ENCODE results near the gene MYH6.

The MYH6 gene

DNA sequence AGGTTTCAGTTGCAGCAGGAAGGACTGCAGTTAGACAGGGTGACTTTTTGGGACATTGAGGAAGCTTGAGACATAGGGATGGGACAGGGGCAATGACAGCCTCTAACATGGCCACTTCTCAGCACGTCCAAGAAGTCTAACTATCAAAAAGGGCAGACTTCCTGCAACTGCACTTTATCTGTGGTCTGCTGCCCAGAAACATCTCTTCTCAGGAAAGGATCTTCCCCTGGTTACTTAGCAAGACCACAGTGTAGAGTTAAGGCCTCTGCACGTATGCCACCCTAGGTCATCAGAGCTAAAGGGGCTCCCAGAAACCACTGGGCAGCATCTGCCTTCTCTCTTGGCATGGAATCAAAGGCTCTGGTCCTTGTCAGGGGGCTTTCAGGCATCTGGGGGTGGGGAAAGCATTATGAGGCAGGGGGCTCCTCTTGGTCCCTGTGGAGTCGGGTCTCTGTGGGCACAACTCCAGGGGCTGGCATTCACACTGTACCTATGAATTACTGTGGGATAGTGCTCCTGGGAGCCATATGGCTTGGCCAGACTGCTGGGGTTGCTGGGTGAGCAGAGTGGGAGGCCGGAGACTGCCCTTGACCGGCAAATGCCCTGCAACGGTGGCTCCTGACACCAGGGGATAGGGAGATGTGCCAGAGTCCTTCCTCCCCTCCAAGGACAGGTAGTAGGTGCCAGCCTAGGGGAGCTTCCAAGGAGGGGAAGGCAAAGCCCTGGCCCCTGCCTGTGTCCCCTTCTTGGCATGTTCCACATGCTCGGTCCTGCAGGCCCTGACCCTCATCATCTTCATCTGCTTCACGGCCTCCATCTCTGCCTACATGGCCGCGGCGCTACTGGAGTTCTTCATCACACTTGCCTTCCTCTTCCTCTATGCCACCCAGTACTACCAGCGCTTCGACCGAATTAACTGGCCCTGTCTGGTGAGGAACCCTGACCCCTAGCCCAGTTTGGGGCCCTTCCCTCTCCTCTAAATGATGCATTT, 30.2 kb downstream of the MYH6 start:
- DNase-seq (ENCODE audit: low read depth in 2 of 2) = no peak

DNA sequence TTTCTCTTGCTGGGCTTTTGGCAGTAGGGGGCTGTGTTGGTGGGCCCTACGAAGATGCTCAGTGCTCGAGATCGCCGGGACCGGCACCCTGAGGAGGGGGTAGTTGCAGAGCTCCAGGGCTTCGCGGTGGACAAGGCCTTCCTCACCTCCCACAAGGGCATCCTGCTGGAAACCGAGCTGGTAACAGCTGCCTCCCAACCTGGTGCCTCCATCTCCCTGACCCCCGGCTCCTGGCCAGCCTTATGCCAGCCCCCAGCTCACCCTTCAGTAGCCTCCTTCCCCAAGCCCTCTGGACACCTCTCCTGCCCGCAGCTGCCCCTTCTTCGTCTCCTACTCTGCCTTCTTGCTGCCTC, 30.9 kb downstream of the MYH6 start:
- no peak for DNase-seq (ENCODE audit: low read depth in 2 of 2)

DNA sequence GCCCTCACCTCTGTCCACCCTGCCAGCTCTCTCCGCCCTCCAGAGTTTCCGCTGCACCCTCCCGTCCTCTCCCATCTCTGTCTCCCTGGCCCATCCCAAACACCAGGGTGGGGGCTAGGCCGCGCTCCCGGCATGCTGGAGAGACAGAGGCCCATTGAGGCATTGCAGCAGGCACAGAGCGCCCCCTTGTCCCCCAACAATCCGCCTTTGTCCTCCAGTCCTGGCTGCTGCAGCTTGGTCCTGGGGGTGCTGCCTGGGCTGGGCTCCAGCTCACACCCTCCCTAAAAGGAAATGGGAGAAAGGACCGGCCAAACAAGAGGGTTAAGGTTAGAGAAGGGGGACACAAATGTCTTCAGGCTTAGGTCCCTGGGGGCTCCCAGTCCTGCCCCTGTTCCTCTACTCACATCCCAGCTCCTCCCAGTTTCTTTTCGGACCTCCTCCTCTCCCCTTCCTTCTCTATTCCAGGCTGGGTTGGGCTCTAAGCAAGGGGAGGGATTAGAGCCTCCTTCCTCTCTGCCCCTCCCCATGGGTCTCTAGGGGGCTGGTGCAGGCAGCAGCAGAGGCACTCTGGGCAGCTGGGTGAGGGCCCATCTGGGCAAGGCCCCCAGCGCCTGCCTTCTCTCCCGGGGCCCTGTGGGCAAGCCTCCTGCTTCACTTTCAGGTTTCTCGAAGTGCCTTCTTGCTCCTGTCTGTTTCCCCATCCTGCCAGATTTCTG, 31.4 kb downstream of the MYH6 start, which contains the start of gene CMTM5:
Gene CMTM5, plus strand, starts transcription at position 565 of the 716 bp plus-strand sequence. CDS start 206 bp downstream, outside the sequence.
- no peak for DNase-seq (ENCODE audit: low read depth in 2 of 2)

DNA sequence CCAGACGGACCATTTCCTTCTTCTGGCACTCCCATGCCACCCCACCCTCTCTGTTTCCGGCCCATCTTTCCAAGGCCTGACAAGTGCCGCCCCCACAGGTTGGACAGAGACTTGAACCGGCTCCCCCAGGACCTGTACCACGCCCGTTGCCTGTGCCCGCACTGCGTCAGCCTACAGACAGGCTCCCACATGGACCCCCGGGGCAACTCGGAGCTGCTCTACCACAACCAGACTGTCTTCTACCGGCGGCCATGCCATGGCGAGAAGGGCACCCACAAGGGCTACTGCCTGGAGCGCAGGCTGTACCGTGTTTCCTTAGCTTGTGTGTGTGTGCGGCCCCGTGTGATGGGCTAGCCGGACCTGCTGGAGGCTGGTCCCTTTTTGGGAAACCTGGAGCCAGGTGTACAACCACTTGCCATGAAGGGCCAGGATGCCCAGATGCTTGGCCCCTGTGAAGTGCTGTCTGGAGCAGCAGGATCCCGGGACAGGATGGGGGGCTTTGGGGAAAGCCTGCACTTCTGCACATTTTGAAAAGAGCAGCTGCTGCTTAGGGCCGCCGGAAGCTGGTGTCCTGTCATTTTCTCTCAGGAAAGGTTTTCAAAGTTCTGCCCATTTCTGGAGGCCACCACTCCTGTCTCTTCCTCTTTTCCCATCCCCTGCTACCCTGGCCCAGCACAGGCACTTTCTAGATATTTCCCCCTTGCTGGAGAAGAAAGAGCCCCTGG, 32.4 kb downstream of the MYH6 start:
- DNase-seq (ENCODE audit: low read depth in 2 of 2) = no peak

DNA sequence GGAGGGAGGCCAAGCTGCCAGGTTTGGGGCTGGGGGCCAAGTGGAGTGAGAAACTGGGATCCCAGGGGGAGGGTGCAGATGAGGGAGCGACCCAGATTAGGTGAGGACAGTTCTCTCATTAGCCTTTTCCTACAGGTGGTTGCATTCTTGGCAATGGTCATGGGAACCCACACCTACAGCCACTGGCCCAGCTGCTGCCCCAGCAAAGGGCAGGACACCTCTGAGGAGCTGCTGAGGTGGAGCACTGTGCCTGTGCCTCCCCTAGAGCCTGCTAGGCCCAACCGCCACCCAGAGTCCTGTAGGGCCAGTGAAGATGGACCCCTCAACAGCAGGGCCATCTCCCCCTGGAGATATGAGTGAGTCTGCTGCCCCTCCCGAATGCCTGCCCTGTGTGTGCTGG, 35.0 kb downstream of the MYH6 start:
- no peak for DNase-seq (ENCODE audit: low read depth in 2 of 2)

DNA sequence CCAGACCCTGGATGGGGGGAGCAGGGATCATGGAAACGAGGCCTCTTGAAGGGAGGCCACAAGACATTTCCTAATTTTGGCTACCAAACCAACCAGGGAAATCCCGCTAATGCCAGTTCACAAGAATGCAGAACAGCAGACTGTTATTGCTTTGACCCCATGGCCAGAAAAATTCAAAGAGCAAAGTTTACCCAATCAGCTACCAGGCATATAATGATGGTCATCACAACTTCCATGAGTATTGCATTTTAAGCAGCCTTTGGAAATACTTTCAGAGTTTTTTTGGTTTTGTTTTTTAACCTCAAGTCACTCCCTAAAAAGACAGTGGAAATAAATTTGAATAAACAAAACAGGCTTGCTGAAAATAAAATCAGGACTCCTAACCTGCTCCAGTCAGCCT, 35.6 kb downstream of the MYH6 start, which contains the start of gene IL25:
Gene IL25, plus strand, starts transcription at position 301 of the 400 bp plus-strand sequence.
- DNase-seq (ENCODE audit: low read depth in 2 of 2) = no peak

DNA sequence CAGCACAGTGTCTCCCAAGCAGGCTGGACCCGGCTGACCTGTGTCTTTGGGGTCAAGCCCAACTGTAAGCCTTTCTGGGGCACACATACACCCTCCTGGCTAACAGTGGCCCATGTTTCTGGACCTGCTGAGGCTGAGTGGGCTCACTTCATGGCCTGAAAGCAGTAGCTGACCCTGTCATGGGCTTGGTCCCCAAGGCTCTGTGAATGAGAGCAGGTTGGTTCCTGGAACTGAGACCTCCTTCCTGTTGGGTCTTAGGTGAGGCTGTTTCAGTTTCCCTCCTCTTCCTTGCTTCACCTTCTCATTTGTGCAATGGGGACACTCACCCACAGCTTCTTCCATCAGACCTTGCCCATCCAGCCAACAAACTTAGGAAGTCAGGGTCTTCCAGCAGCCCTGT, 36.2 kb downstream of the MYH6 start:
- DNase-seq (ENCODE audit: low read depth in 2 of 2) = no peak

DNA sequence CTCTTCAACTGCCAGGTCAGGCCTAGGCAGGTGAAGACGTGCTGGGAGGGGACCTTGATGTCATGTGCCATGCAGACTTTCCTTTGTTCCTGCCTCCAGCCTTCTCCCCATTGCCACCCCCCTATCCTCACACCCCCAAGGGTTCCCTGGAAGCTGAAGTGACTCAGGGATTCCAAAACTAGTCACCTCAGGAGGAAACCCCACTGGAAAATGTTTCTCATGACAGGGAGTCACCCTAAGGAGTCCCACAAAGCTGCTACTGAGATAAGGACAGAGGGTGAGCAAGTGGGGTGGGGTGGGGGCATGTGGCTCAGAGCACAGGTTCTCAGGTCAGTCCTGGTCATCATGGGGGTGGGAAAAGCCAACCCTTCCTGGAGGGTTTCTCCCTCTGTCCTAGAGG, 37.9 kb downstream of the MYH6 start:
- DNase-seq (ENCODE audit: low read depth in 2 of 2) = no peak

DNA sequence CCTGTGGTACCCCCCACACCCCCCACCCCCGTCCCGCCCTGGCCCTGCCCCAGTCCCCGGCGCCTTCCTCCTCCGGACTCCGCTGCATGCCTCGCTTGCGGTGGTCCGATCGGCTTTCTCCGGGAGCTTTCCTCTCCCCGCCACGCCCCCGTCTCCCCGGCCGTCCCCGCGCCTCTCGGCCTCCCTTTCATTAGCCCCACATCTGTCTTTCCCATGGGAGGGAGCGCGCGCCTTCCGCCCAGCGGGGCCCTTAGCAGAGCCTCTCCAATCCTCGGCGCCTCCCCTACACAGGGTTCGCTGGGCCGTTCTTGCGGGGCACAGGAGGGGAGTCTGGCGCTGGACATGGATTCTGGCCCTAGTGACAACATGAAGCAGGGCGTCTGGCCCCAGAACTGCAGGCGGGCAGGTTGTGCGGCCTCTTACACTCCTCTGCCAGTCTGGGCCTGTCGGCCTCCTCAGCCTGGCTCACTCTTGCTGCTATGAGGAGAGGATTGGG, 41.6 kb downstream of the MYH6 start:
- no peak for DNase-seq (ENCODE audit: low read depth in 2 of 2)

DNA sequence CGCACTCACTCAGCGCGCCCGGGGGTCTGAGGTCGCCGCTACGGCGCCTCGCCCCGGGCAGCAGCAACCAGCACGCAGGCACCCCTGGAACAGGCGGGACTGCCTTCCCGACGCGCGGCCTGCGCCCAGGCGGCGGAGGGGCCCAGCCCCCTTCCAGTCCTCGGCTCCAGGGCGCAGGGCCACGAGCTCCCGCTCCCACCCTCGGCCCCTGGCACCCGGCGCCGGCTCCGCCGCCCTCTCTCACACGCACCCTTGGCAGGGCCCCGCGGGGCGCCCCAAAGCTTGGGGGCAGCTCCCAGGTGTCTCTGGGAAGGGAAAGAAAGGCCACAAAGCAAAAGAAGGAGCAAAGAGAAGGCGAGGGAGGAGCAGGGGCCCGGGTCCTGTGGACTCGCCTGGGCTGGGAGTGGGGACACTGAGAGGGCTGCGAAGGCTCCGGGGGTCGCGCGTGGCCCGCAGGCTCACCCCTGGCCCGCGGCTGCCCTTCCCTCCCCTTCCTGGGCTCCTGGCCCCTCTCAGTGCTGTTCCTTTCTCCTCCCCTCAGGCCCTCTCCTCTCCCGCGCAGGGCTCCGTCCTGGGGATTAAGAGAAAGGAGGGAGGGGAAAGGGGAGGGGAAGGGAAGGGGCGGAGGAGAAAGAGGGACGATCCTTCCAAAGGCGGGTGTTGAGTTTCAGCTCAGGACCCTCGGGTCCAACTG, 42.2 kb downstream of the MYH6 start:
- no peak for DNase-seq (ENCODE audit: low read depth in 2 of 2)

DNA sequence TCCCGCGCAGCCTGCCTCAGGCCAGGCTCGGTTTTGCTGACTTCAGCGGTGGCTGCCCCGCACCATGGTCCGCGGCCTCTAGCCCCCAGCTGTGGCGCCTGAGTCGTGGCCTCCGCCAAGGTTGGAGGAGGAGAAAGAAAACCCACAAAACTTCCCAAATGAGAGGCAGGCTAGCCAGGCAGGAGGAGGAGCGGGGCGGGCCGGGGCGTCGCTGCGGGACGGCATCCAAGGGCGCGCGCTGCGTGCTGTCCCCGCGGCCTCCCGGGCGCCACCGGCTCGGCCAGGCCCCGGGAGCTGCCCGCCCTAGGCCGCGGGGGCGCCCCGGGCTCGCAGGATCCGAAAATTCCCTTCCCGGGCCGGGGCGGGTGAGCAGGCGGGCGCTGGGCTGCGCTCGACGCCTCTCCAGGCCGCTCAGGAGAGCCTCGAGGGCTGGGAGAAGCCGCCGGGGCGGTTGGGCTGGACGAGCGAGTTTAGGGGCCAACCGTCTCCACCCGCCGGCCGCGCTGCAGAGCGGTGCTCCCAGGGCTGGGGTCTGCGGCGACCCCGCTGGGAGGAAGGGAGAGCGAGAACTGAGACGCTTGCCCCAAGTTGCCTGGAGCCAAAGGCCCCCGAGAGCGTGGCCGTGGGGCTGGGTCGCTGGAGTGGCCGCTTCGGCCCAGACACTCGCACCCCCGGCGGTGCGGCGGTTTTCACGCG, 42.9 kb downstream of the MYH6 start, which contains the start of gene EFS:
Gene EFS, minus strand, starts transcription at position 137 of the 696 bp plus-strand sequence. CDS start 147 bp downstream, outside the sequence.
- DNase-seq (ENCODE audit: low read depth in 2 of 2) = no peak

DNA sequence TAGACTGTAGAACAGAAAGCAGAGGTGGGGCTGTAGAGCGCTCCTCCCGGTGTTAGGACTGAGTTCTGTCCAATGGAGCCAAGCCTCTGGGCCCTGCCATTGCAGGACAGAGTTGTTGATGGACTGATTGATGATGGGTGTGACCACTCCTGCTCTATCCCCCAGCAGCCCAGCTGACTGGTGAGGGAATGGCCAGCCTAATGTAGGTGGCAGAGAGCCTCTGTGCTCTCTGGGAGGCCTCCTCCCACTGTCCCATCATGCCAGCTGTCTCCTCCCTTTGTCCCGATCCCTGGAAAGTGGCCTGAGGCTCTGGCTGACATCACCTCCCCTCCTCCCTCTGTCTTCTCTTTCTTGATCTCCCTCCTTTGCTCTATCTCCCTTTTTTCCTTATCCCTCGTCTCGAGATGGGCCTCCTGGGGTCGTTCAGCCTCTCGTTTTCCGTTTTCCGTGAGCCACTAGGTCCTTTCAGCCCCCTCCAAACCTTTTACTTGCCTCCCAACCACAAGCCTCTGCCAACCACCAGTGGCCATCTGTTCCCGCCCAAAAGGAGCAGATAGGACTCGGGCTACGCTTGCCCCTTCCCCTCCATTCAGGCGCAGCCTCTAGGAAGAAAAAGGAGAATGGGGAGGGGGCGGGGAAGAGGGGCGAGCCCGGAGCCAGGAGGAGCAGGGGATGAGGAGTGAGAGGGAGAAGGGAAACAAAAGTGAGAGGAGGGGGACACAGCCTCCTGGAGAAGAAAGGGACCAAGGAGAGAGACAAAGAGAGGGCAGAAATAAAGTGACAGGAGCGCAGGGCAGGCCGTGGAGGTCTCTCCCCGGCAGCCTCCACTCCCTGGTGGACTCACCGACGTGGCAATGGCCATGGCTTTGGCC, 43.7 kb downstream of the MYH6 start:
- DNase-seq (ENCODE audit: low read depth in 2 of 2) = no peak

DNA sequence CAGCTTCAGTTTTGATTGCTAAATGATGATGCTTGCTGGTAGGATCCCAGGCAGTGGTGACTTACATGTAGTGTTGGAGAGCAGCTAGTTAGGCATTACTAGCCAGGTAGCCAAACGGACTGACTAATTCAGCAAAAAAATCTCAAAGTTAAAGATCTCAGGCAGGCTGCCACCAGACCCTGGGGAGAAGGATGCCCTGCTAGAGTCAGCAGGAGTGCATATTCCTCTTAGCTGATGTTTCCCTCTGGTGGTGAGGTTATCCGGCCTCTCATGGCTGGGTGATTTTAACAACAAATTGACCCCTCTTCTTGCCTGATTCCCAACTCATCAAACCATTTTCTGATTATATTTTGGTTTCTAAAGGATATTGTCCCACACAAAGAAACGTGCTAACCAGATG, 45.9 kb downstream of the MYH6 start:
- DNase-seq (ENCODE audit: low read depth in 2 of 2) = no peak

DNA sequence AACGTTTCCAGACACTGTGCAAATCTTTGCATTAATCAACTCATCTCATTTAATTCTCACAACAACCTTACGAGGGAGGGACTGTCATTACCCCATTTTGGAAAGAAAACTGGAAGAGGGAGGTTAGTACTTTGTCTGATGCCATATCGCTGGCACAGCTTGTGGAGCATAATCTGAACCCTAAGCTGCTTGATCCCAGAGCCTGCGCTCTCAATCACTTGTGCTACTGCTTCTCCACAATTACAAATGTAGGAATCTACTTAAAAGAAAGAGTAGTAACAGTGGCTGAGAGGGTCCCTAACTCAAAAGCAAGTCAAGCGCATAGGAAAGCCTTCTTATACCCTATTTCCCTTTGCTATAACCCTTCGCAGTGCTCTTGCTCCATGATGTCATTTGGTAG, 46.3 kb downstream of the MYH6 start:
- no peak for DNase-seq (ENCODE audit: low read depth in 2 of 2)

DNA sequence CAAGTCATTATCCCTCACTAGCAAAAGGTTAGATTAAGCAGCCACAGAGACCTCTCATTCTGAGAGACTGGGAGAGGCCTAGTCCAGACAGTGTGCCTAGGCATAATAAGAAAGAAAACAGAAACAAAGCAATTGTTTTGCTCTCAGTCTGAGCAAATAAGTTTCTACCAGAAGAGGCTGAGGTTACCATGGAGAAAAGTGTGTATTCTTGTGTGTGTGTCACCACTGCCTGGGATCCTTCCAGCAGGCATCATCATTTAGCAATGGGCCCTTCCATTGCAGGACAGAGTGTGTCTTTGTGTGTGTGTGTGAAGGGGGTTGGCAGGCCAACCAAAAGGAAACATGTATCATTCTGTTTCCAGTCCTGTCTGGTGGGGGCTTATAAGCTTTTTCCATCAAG, 46.8 kb downstream of the MYH6 start:
- no peak for DNase-seq (ENCODE audit: low read depth in 2 of 2)

DNA sequence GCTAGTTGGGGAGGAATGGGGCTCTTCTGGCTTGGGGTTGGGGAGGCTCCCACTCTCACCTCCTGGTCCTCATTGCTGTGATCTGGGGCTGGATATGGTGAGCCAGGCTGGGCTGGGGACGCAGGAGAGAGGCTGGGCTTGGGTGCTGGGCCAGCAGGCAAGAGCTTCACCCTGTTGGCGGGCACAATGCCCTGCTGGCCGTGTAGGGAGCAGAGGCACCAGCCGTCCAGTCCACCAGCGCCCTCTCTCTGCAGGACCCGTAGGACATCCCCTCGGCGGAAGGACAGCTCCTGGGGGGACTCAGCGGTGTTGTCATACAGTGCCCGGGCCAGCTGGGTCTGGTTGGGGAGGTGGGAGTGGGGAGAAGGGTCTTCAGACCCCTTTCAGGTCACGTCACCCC, 47.6 kb downstream of the MYH6 start:
- no peak for DNase-seq (ENCODE audit: low read depth in 2 of 2)

DNA sequence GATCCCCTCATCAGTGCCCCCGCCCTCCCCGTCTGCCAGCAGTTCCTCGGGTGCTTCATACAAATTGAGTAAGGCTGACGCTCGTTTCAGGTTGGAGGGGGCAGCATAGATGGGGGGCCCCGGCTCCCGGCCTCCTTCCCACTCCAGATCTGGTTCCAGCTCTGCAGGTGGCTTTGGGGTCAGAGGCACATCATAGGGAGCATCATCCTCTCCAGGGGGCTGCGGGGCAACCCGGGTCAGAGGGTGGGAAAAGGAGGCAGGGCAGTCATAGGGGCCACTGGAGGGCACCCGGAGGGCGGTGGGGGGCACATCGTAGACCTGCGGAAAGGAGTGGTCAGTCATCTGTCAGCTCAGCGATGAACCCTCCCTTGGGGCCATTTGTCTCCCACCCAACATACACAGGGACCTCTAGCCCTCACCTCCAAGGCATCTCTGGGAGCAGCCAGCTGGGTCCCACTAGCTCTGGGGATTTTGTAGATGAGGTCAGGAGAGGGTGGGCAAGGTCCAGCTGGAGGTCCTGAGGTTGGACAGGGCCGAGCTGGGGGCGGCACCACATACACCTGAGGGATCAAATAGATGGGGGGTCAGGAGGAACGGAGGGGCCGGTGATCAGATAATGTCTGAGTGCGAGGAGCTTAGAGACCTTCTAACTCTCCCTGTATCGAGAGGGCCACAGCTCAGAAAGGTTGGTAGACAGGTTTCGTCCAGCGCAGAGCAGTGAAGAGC, 48.2 kb downstream of the MYH6 start:
- no peak for DNase-seq (ENCODE audit: low read depth in 2 of 2)

DNA sequence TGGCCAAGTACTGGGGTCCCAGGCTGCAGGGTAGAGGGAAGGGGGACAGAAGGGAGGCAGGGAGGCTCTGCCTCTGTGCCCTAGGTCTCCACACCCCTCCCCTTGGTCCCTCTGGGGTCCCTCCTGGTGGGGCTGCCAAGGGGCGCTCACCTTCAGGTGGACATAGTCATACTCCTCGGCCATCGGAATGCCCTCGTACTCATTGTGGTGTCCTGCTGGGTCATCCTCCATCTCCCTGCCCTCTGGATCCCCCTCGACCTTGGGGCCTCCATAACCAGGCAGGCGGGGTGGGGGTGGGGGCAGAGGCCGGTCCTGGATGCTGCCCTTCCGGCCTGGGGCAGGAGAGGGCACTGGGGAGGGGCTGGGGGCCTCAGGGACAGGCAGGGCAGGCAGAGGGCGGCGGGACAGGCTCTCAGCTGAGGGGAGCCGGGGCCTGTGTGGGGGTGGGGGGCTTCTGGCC, 48.9 kb downstream of the MYH6 start:
- no peak for DNase-seq (ENCODE audit: low read depth in 2 of 2)

All from stimulated activated CD8-positive, alpha-beta memory T cell treated with anti-CD3 and anti-CD28 coated beads, Interleukin-15, amount 100 ng/mL, for 48 hours (primary cell).